ENCODE data around the gene TMEM214.
A peak's percentile ranks its signal among the peaks of the same experiment; 100 is the strongest.

DNA sequence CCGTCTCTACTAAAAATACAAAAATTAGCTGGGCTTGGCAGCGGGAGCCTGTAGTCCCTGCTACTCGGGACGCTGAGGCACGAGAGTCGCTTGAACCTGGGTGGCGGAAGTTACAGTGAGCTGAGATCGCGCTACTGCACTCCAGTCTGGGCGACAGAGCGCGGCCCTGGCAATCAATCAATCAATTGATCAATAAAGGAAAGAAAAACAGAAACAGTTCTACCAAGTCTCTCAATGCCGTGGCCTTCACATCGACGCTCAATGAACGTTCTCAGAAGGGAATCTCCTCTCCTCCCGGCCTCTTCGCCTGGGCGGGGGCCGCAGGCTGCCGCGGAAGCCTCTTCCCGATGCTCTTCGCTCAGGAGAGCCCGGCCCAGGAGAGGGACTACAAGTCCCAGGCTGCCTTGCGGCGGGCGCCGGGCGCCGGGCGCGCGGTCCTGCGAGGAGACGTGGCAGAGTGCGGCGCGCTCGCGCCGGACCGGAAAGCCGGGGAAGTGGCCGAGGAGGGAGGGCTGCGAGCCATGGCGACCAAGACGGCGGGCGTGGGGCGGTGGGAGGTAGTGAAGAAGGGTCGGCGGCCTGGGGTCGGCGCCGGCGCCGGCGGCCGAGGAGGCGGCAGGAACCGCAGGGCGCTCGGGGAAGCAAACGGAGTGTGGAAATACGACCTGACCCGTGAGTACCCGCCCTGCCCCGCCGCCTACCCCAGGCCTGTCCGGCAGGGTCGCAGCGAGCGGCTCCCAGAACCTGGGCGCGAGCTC, at the start of gene TMEM214:
- no peak for TF ChIP-seq CTCF (IDR thresholded peaks at IDR 0.05; ENCODE audit: poor library complexity, severe bottlenecking)
- TF ChIP-seq POLR2AphosphoS5 (IDR thresholded peaks at IDR 0.05), result peak; percentile 58
